K562 treated with DMSO at 1 percent for 12 hours (cell line): Measurements from ENCODE around the gene DEFB131B. TPM values are rescaled to one million over a fixed set of nuclear protein-coding genes. Genes with fewer than 3 reads are reported as not detected.

ENCODE experiments used
- total RNA-seq: library from RNA; unstranded; fragments of 300-600 nt; gene quantifications from 2 replicates; pipeline ENCODE4 v1.2.3, GENCODE V29; 2022; ENCODE audit not compliant: insufficient read depth

The DEFB131B gene
- not detected in 2 replicates for total RNA-seq

GRCh38 chr11:71878059-71878458, at the start of gene DEFB131B:
DEFB131B (plus strand) TSS chr11:71878453; CDS start chr11:71878453, 0 bp downstream.

GRCh38 chr11:71832811-71833210, 45.4 kb upstream of the DEFB131B start, which contains the start of gene DEFB108B:
DEFB108B (plus strand) TSS chr11:71833200; CDS start chr11:71833200, 0 bp downstream.

GRCh38 chr11:71927820-71928736, 49.8 kb downstream of the DEFB131B start, which contains the start of gene XNDC1N:
XNDC1N (minus strand) TSS chr11:71928594; CDS start chr11:71923353, 5,241 bp downstream.

GRCh38 chr11:71928737-71929443, 50.6 kb downstream of the DEFB131B start, which contains the start of gene RNF121:
RNF121 (plus strand) TSS chr11:71929046; CDS start chr11:71929062, 16 bp downstream.

Other genes starting within 250 kb of the DEFB131B start
- not detected in 2 replicates for gene DEFB108B, start 45.3 kb upstream of the DEFB131B start, total RNA-seq
- 2.5 TPM in 1 of 2 replicates, not detected in the other for gene XNDC1N, start 50.1 kb downstream of the DEFB131B start, total RNA-seq
- gene RNF121, start 50.6 kb downstream of the DEFB131B start, total RNA-seq: 18.3 and 37.7 TPM in 2 replicates
- gene IL18BP, start 120.5 kb downstream of the DEFB131B start, total RNA-seq: 4.1 and 11.1 TPM in 2 replicates
- gene NUMA1, start 202.1 kb downstream of the DEFB131B start, total RNA-seq: 67.0 and 140 TPM in 2 replicates
- gene LRRC51, start 202.4 kb downstream of the DEFB131B start, total RNA-seq: 4.2 and 8.4 TPM in 2 replicates
- 89.8 and 103 TPM in 2 replicates for gene LAMTOR1, start 224.8 kb downstream of the DEFB131B start, total RNA-seq
- gene TOMT, start 227.5 kb downstream of the DEFB131B start, total RNA-seq: not detected in 2 replicates
- gene ANAPC15, start 234.2 kb downstream of the DEFB131B start, total RNA-seq: 48.3 and 57.6 TPM in 2 replicates